ENCODE measurements around the gene KRT15. TPM values are rescaled to one million over a fixed set of nuclear protein-coding genes. Genes with fewer than 3 reads are reported as not detected.
A peak's percentile ranks its signal among the peaks of the same experiment; 100 is the strongest.

The KRT15 gene
- total RNA-seq, 1 donor from 2014 or later: not detected

GRCh38 chr17:41480136-41480535 lies 38.6 kb downstream of the KRT15 start:
- intact Hi-C loops (cut with micrococcal nuclease): no loop called here
- H3K27ac ChIP-seq (replicated peaks): no peak overlapping the region
- no peak overlapping the region for H3K4me3 ChIP-seq
- no peak for DNase-seq
- no peaks in the 10 kb centered on the region for H3K4me1 ChIP-seq
- no peak for TF ChIP-seq CTCF (IDR thresholded peaks at IDR 0.05; ENCODE audit: borderline replicate concordance)
- no peaks in the 10 kb centered on the region for H3K9me3 ChIP-seq (replicated peaks)
- peaks cover 54% of the 10 kb centered on the region for H3K27me3 ChIP-seq (ENCODE audit: low read depth)
- H3K36me3 ChIP-seq: no peaks in the 10 kb centered on the region

GRCh38 chr17:41478237-41478636 lies 40.5 kb downstream of the KRT15 start:
- intact Hi-C loops (cut with micrococcal nuclease): no loop called here
- no peak for TF ChIP-seq CTCF (IDR thresholded peaks at IDR 0.05; ENCODE audit: borderline replicate concordance)
- no peak overlapping the region for H3K27ac ChIP-seq (replicated peaks)
- H3K27me3 ChIP-seq (ENCODE audit: low read depth): peaks cover 36% of the 10 kb centered on the region
- DNase-seq: no peak
- H3K9me3 ChIP-seq (replicated peaks): peaks cover 8% of the 10 kb centered on the region
- H3K4me3 ChIP-seq: no peak overlapping the region
- no peaks in the 10 kb centered on the region for H3K36me3 ChIP-seq
- no peaks in the 10 kb centered on the region for H3K4me1 ChIP-seq

- H3K36me3 ChIP-seq: no peaks in the 10 kb centered on the region
- H3K4me3 ChIP-seq: no peak overlapping the region
- H3K9me3 ChIP-seq (replicated peaks): peaks cover 11% of the 10 kb centered on the region
- H3K27ac ChIP-seq (replicated peaks): no peak overlapping the region
- peaks cover 30% of the 10 kb centered on the region for H3K27me3 ChIP-seq (ENCODE audit: low read depth)
- intact Hi-C loops (cut with micrococcal nuclease): no loop called here
- H3K4me1 ChIP-seq: no peaks in the 10 kb centered on the region
- DNase-seq: no peak
- no peak for TF ChIP-seq CTCF (IDR thresholded peaks at IDR 0.05; ENCODE audit: borderline replicate concordance)
Measured at GRCh38 chr17:41476866-41477815, 41.5 kb downstream of the KRT15 start.

- intact Hi-C loops (cut with micrococcal nuclease): no loop called here
Measured at GRCh38 chr17:41475421-41475820, 43.3 kb downstream of the KRT15 start.

GRCh38 chr17:41474863-41475262 lies 43.8 kb downstream of the KRT15 start:
- intact Hi-C loops (cut with micrococcal nuclease): no loop called here

More at GRCh38 chr17:41475421-41475820, 43.3 kb downstream of the KRT15 start:
- no peak for TF ChIP-seq CTCF (IDR thresholded peaks at IDR 0.05; ENCODE audit: borderline replicate concordance)
- Histone ChIP-seq H3K36me3 (no peaks in the 10 kb centered on the region), H3K4me1 (no peaks in the 10 kb centered on the region), H3K27ac (replicated peaks) (peak overlapping the region; percentile 11), H3K4me3 (no peak overlapping the region), H3K27me3 (ENCODE audit: low read depth) (peaks cover 16% of the 10 kb centered on the region), H3K9me3 (replicated peaks) (peaks cover 26% of the 10 kb centered on the region)
- no peak for DNase-seq

More at GRCh38 chr17:41474863-41475262, 43.8 kb downstream of the KRT15 start:
- H3K4me1 ChIP-seq: no peaks in the 10 kb centered on the region
- peaks cover 26% of the 10 kb centered on the region for H3K9me3 ChIP-seq (replicated peaks)
- H3K27ac ChIP-seq (replicated peaks): peak overlapping the region; percentile 11
- H3K36me3 ChIP-seq: no peaks in the 10 kb centered on the region
- peaks cover 11% of the 10 kb centered on the region for H3K27me3 ChIP-seq (ENCODE audit: low read depth)
- DNase-seq: no peak
- no peak for TF ChIP-seq CTCF (IDR thresholded peaks at IDR 0.05; ENCODE audit: borderline replicate concordance)
- no peak overlapping the region for H3K4me3 ChIP-seq

Data from left ventricle myocardium inferior (tissue), 1 donor.